Endothelial cell (in vitro differentiated cells): Measurements from ENCODE around the gene SYT2. TPM values are rescaled to one million over a fixed set of nuclear protein-coding genes. Genes with fewer than 3 reads are reported as not detected.

Experiments used
- DNase-seq: peaks from one replicate; pipeline ENCODE4 v3.0.0; 2021; ENCODE audit warnings: low spot score
- H3K27ac Mint-ChIP-seq: one replicate; pipeline ENCODE4 v1.8.0; 2021; ENCODE audit warnings: mixed read lengths, inconsistent platforms; ENCODE audit not compliant: unreplicated experiment
- H3K27me3 Mint-ChIP-seq: one replicate; pipeline ENCODE4 v1.8.0; 2021; ENCODE audit warnings: mild to moderate bottlenecking, moderate library complexity, mixed read lengths, inconsistent platforms; ENCODE audit not compliant: unreplicated experiment
- H3K36me3 Mint-ChIP-seq: one replicate; pipeline ENCODE4 v1.8.0; 2021; ENCODE audit warnings: mild to moderate bottlenecking, low read depth, mixed read lengths, inconsistent platforms; ENCODE audit not compliant: unreplicated experiment
- H3K4me1 Mint-ChIP-seq: one replicate; pipeline ENCODE4 v1.8.0; 2021; ENCODE audit warnings: mild to moderate bottlenecking, mixed read lengths, inconsistent platforms; ENCODE audit not compliant: unreplicated experiment
- H3K4me3 Mint-ChIP-seq: one replicate; pipeline ENCODE4 v1.8.0; 2021; ENCODE audit warnings: mild to moderate bottlenecking, mixed read lengths, inconsistent platforms; ENCODE audit not compliant: unreplicated experiment
- H3K9me3 Mint-ChIP-seq: one replicate; pipeline ENCODE4 v1.8.0; 2021; ENCODE audit warnings: mixed read lengths, inconsistent platforms; ENCODE audit not compliant: unreplicated experiment
- total RNA-seq: library from RNA; stranded (reverse); fragmentation: NEBNext Ultra II Directional; extraction: Animal tissue kit (Norgen Biotek cat#: 25700); gene quantifications from one replicate; pipeline ENCODE4 v1.2.1, GENCODE V29; 2021; ENCODE audit not compliant: unreplicated experiment
- TF ChIP-seq, protein P1 (sequence below): fragments of 200-600 bp; sonication (generic); IDR thresholded peaks from one replicate; pipeline ENCODE4 v1.5.0; 2021; ENCODE audit warnings: antibody characterized with exemption; ENCODE audit not compliant: unreplicated experiment

Gene SYT2
- total RNA-seq, 1 donor from 2014 or later: 0.33 TPM

GRCh38 chr1:202681736-202682420 is 28.4 kb downstream of the SYT2 start:
- no peak overlapping the region for H3K4me3 Mint-ChIP-seq
- H3K9me3 Mint-ChIP-seq: no peaks in the 10 kb centered on the region
- H3K27ac Mint-ChIP-seq: no peak overlapping the region
- H3K36me3 Mint-ChIP-seq: no peaks in the 10 kb centered on the region
- DNase-seq: no peak
- H3K4me1 Mint-ChIP-seq: peaks cover 11% of the 10 kb centered on the region
- H3K27me3 Mint-ChIP-seq: no peaks in the 10 kb centered on the region
- TF ChIP-seq, protein P1, sequence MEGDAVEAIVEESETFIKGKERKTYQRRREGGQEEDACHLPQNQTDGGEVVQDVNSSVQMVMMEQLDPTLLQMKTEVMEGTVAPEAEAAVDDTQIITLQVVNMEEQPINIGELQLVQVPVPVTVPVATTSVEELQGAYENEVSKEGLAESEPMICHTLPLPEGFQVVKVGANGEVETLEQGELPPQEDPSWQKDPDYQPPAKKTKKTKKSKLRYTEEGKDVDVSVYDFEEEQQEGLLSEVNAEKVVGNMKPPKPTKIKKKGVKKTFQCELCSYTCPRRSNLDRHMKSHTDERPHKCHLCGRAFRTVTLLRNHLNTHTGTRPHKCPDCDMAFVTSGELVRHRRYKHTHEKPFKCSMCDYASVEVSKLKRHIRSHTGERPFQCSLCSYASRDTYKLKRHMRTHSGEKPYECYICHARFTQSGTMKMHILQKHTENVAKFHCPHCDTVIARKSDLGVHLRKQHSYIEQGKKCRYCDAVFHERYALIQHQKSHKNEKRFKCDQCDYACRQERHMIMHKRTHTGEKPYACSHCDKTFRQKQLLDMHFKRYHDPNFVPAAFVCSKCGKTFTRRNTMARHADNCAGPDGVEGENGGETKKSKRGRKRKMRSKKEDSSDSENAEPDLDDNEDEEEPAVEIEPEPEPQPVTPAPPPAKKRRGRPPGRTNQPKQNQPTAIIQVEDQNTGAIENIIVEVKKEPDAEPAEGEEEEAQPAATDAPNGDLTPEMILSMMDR: no peak

DNA sequence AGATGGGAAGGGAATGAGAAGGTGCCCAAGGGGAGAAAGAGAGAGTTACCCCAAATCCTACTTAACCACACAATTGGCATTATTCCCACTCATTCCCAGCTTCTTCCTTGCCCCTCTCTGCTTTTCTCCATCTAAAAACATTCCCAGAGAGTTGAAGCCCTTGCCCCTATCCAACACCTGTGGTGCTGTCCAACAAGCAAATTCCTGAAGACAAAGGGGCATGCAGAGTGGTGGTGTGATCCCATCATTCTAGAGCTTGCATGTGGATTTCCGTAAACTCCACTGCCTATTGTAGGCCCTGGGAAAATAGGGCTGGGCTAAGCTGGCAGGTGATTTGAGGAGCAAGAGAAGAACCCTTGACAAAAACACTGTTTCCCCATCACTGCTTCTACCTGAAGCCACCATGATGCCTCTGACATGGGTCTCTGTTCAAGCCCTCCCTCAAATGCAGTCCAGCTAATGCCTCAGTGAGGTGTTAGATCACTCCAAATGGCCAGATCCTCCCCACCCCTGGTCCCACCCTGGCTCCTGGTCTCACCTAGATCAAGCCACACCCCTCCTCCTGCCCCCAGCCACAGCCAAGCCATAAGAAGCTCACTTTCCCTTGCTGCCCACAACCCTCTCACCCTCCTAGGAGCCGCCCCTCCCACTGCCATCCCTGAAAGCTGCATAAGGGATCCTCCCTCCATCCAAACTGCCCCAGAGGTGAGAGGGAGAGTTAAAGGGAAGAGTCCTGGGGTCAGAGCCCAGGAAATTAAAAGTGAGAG is 29.5 kb downstream of the SYT2 start:
- TF ChIP-seq, protein P1: no peak
- no peak for DNase-seq
- H3K4me3 Mint-ChIP-seq: no peak overlapping the region
- no peaks in the 10 kb centered on the region for H3K9me3 Mint-ChIP-seq
- H3K36me3 Mint-ChIP-seq: no peaks in the 10 kb centered on the region
- peaks cover 11% of the 10 kb centered on the region for H3K4me1 Mint-ChIP-seq
- no peaks in the 10 kb centered on the region for H3K27me3 Mint-ChIP-seq
- no peak overlapping the region for H3K27ac Mint-ChIP-seq

- Mint-ChIP-seq H3K27ac (no peak overlapping the region), H3K36me3 (no peaks in the 10 kb centered on the region), H3K4me1 (peaks cover 1% of the 10 kb centered on the region), H3K4me3 (no peak overlapping the region), H3K9me3 (no peaks in the 10 kb centered on the region), H3K27me3 (peaks cover 1% of the 10 kb centered on the region)
- DNase-seq: no peak
- TF ChIP-seq, protein P1: no peak
Measured at GRCh38 chr1:202679406-202680177, 30.7 kb downstream of the SYT2 start.

GRCh38 chr1:202677433-202677832 is 32.8 kb downstream of the SYT2 start:
- DNase-seq: no peak
- no peaks in the 10 kb centered on the region for H3K4me1 Mint-ChIP-seq
- H3K27me3 Mint-ChIP-seq: peaks cover 1% of the 10 kb centered on the region
- no peaks in the 10 kb centered on the region for H3K36me3 Mint-ChIP-seq
- H3K27ac Mint-ChIP-seq: no peak overlapping the region
- H3K4me3 Mint-ChIP-seq: no peak overlapping the region
- H3K9me3 Mint-ChIP-seq: no peaks in the 10 kb centered on the region
- TF ChIP-seq, protein P1: no peak
